OCI-LY1 (cell line): ENCODE data around the gene LSM8.

Experiments
- H2AFZ ChIP-seq: fragments of 200-600 bp; sonication (generic), shearing (Covaris generic); 2 replicates; pipeline ENCODE4 v1.6.0; 2014; ENCODE audit warnings: antibody characterized with exemption, mild to moderate bottlenecking, low read length
- H3F3A ChIP-seq: fragments of 200-600 bp; sonication (generic), shearing (Covaris generic); 2 replicates; pipeline ENCODE4 v1.6.0; 2014; ENCODE audit warnings: mild to moderate bottlenecking, antibody characterized with exemption, low read length, moderate library complexity; ENCODE audit not compliant: insufficient read depth
- H3K27ac ChIP-seq: fragments of 200-600 bp; sonication (generic); 2 replicates; pipeline ENCODE4 v1.5.1; 2014; ENCODE audit warnings: low read length, mixed run types, mild to moderate bottlenecking, low read depth; ENCODE audit not compliant: poor library complexity, severe bottlenecking
- H3K27me3 ChIP-seq: fragments of 200-600 bp; sonication (generic); 2 replicates; pipeline ENCODE4 v1.6.0; 2014; ENCODE audit warnings: antibody characterized with exemption, mild to moderate bottlenecking, low read length, moderate library complexity; ENCODE audit not compliant: insufficient read depth
- H3K36me3 ChIP-seq: fragments of 200-600 bp; sonication (generic); 2 replicates; pipeline ENCODE4 v1.6.1; 2014; ENCODE audit warnings: mild to moderate bottlenecking, antibody characterized with exemption, low read length, moderate library complexity, mixed read lengths; ENCODE audit not compliant: insufficient read depth
- H3K4me1 ChIP-seq: fragments of 200-600 bp; sonication (generic); 2 replicates; pipeline ENCODE4 v1.5.1; 2014; ENCODE audit warnings: mild to moderate bottlenecking, low read length, moderate library complexity; ENCODE audit not compliant: insufficient read depth, severe bottlenecking
- H3K4me2 ChIP-seq: fragments of 200-600 bp; sonication (generic), shearing (Covaris generic); 2 replicates; pipeline ENCODE4 v1.6.1; 2014; ENCODE audit warnings: low read length
- H3K4me3 ChIP-seq: fragments of 200-600 bp; sonication (generic); 2 replicates; pipeline ENCODE4 v1.5.1; 2014; ENCODE audit warnings: low read length, low read depth, mild to moderate bottlenecking, mixed read lengths; ENCODE audit not compliant: poor library complexity, severe bottlenecking
- H3K79me2 ChIP-seq: fragments of 200-600 bp; shearing (Covaris generic); 2 replicates; pipeline ENCODE4 v1.6.1; 2016; ENCODE audit warnings: mixed run types, low read length, mixed read lengths; ENCODE audit not compliant: insufficient read depth
- H3K9ac ChIP-seq: fragments of 200-600 bp; sonication (generic), shearing (Covaris generic); 2 replicates; pipeline ENCODE4 v1.6.1; 2014; ENCODE audit warnings: mild to moderate bottlenecking, low read length, mixed read lengths
- H3K9me2 ChIP-seq: fragments of 200-600 bp; sonication (generic), shearing (Covaris generic); 2 replicates; pipeline ENCODE4 v1.6.1; 2014; ENCODE audit warnings: low read depth, mild to moderate bottlenecking, low read length, mixed read lengths
- H3K9me3 ChIP-seq: fragments of 200-600 bp; shearing (Covaris generic); 2 replicates; pipeline ENCODE4 v1.6.1; 2014; ENCODE audit warnings: low read length, mixed read lengths
- H4K20me1 ChIP-seq: fragments of 200-600 bp; sonication (generic), shearing (Covaris generic); 2 replicates; pipeline ENCODE4 v1.6.0; 2016; ENCODE audit warnings: mild to moderate bottlenecking, low read length; ENCODE audit not compliant: insufficient read depth
- CTCF ChIP-seq: fragments of 200-600 bp; sonication (generic), shearing (Covaris generic); IDR thresholded peaks from 2 replicates; pipeline ENCODE4 v1.5.1; 2017; ENCODE audit warnings: mild to moderate bottlenecking, antibody characterized with exemption, low read length, moderate library complexity, mixed read lengths
- EZH2 ChIP-seq: fragments of 200-600 bp; sonication (generic), shearing (Covaris generic); IDR thresholded peaks from 2 replicates; pipeline ENCODE4 v1.8.0; 2017; ENCODE audit warnings: borderline replicate concordance, mixed run types, mild to moderate bottlenecking, antibody characterized with exemption, low read length, moderate library complexity, mixed read lengths

Gene LSM8

GRCh38 chr7:118169146-118169545, 14.8 kb upstream of the LSM8 start:
- no peaks in the 10 kb centered on the region for H3K27me3 ChIP-seq
- H3K27ac ChIP-seq = no peak overlapping the region
- H3K4me3 ChIP-seq = no peak overlapping the region
- no peaks in the 10 kb centered on the region for H4K20me1 ChIP-seq
- no peak overlapping the region for H3K9ac ChIP-seq
- H3K4me1 ChIP-seq = no peaks in the 10 kb centered on the region
- H3K9me2 ChIP-seq = no peaks in the 10 kb centered on the region
- TF ChIP-seq EZH2 (no peak), CTCF (no peak; the same call in 1 of the 2 replicates)
- H3F3A ChIP-seq = no peaks in the 10 kb centered on the region
- no peak overlapping the region for H3K4me2 ChIP-seq
- H3K36me3 ChIP-seq = no peaks in the 10 kb centered on the region
- no peak overlapping the region for H2AFZ ChIP-seq
- no peaks in the 10 kb centered on the region for H3K79me2 ChIP-seq
- H3K9me3 ChIP-seq = no peaks in the 10 kb centered on the region

GRCh38 chr7:118175740-118176139, 8.2 kb upstream of the LSM8 start:
- no peaks in the 10 kb centered on the region for H3F3A ChIP-seq
- no peak overlapping the region for H3K4me3 ChIP-seq
- no peak overlapping the region for H3K9ac ChIP-seq
- H3K79me2 ChIP-seq = no peaks in the 10 kb centered on the region
- no peak overlapping the region for H3K27ac ChIP-seq
- H3K4me1 ChIP-seq = peaks cover 3% of the 10 kb centered on the region
- no peaks in the 10 kb centered on the region for H3K9me3 ChIP-seq
- H3K4me2 ChIP-seq = no peak overlapping the region
- H3K27me3 ChIP-seq = no peaks in the 10 kb centered on the region
- H3K36me3 ChIP-seq = no peaks in the 10 kb centered on the region
- no peak overlapping the region for H2AFZ ChIP-seq
- TF ChIP-seq EZH2 (no peak), CTCF (no peak)
- H4K20me1 ChIP-seq = no peaks in the 10 kb centered on the region
- H3K9me2 ChIP-seq = no peaks in the 10 kb centered on the region

- Histone ChIP-seq H3K79me2 (peaks cover 5% of the 10 kb centered on the region), H3K4me3 (no peak overlapping the region), H3K27me3 (no peaks in the 10 kb centered on the region), H4K20me1 (no peaks in the 10 kb centered on the region), H3K9me3 (no peaks in the 10 kb centered on the region), H3K9me2 (no peaks in the 10 kb centered on the region), H3K36me3 (no peaks in the 10 kb centered on the region), H3K4me2 (no peak overlapping the region), H2AFZ (no peak overlapping the region), H3K4me1 (peaks cover 14% of the 10 kb centered on the region), H3K9ac (no peak overlapping the region), H3F3A (no peaks in the 10 kb centered on the region), H3K27ac (no peak overlapping the region)
- TF ChIP-seq CTCF (no peak), EZH2 (no peak)
Observed at GRCh38 chr7:118179191-118179590, 4.8 kb upstream of the LSM8 start.
